OCI-LY1 (cell line): Measurements from ENCODE around the gene NKX3-2.

Experiments
- CTCF ChIP-seq: fragments of 200-600 bp; sonication (generic), shearing (Covaris generic); IDR thresholded peaks from 2 replicates; pipeline ENCODE4 v1.5.1; 2017; ENCODE audit warnings: mild to moderate bottlenecking, antibody characterized with exemption, low read length, moderate library complexity, mixed read lengths
- EZH2 ChIP-seq: fragments of 200-600 bp; sonication (generic), shearing (Covaris generic); IDR thresholded peaks from 2 replicates; pipeline ENCODE4 v1.8.0; 2017; ENCODE audit warnings: borderline replicate concordance, mixed run types, mild to moderate bottlenecking, antibody characterized with exemption, low read length, moderate library complexity, mixed read lengths

GRCh38 chr4:13537832-13538177 is 6.5 kb downstream of the NKX3-2 start:
- TF ChIP-seq CTCF: no peak
- no peak for TF ChIP-seq EZH2
